GM12892 (cell line): ENCODE data around the gene TMEM218.

Experiments
- DNase-seq: peaks from one replicate; pipeline ENCODE4 v3.0.0; 2011; ENCODE audit not compliant: insufficient read length
- FAIRE-seq: peaks from 2 replicates; lab custom pipeline; 2011; peaks lifted over from hg19 to GRCh38; lab: Jason Lieb, UNC
- POLR2A ChIP-seq: IDR thresholded peaks from 2 replicates; pipeline ENCODE4 v1.6.1; 2011; ENCODE audit warnings: low read depth, low read length, control low read depth
- POLR2AphosphoS5 ChIP-seq: IDR thresholded peaks from 2 replicates; pipeline ENCODE4 v1.6.1; 2011; ENCODE audit warnings: low read depth, low read length, control low read depth
- TAF1 ChIP-seq: IDR thresholded peaks from 2 replicates; pipeline ENCODE4 v1.6.1; 2011; ENCODE audit warnings: low read depth, mild to moderate bottlenecking, control low read depth, low read length, borderline replicate concordance

Gene TMEM218

GRCh38 chr11:125084761-125085231 lies 26.6 kb downstream of the TMEM218 start:
- DNase-seq (no peak), FAIRE-seq (no peak)
- TF ChIP-seq POLR2AphosphoS5 (no peak), TAF1 (no peak), POLR2A (no peak)

- DNase-seq (no peak), FAIRE-seq (no peak)
- TF ChIP-seq POLR2AphosphoS5, result no peak
- no peak for TF ChIP-seq POLR2A
- no peak for TF ChIP-seq TAF1
Measured at GRCh38 chr11:125084057-125084416, 27.4 kb downstream of the TMEM218 start.

GRCh38 chr11:125083312-125084056 lies 27.9 kb downstream of the TMEM218 start:
- DNase-seq (no peak), FAIRE-seq (no peak)
- TF ChIP-seq TAF1 (no peak), POLR2AphosphoS5 (no peak), POLR2A (no peak)

- no peak for FAIRE-seq
- no peak for TF ChIP-seq POLR2AphosphoS5
- TF ChIP-seq TAF1, result no peak
- TF ChIP-seq POLR2A, result no peak
- DNase-seq, result no peak
Measured at GRCh38 chr11:125082611-125083311, 28.7 kb downstream of the TMEM218 start.

GRCh38 chr11:125082040-125082439 lies 29.4 kb downstream of the TMEM218 start:
- DNase-seq, result no peak
- TF ChIP-seq POLR2A, result no peak
- no peak for TF ChIP-seq POLR2AphosphoS5
- TF ChIP-seq TAF1, result no peak
- FAIRE-seq, result no peak

GRCh38 chr11:125081098-125081798 lies 30.2 kb downstream of the TMEM218 start:
- no peak for FAIRE-seq
- no peak for DNase-seq
- TF ChIP-seq POLR2A, result no peak
- TF ChIP-seq TAF1, result no peak
- TF ChIP-seq POLR2AphosphoS5, result no peak

GRCh38 chr11:125080531-125080911 lies 30.9 kb downstream of the TMEM218 start:
- FAIRE-seq (no peak), DNase-seq (no peak)
- no peak for TF ChIP-seq TAF1
- no peak for TF ChIP-seq POLR2AphosphoS5
- no peak for TF ChIP-seq POLR2A

GRCh38 chr11:125079878-125080530 lies 31.4 kb downstream of the TMEM218 start:
- DNase-seq, result no peak
- no peak for FAIRE-seq
- TF ChIP-seq POLR2A (no peak), TAF1 (no peak), POLR2AphosphoS5 (no peak)

- DNase-seq (no peak), FAIRE-seq (no peak)
- TF ChIP-seq POLR2A (no peak), POLR2AphosphoS5 (no peak), TAF1 (no peak)
Measured at GRCh38 chr11:125079151-125079877, 32.1 kb downstream of the TMEM218 start.

GRCh38 chr11:125078516-125079140 lies 32.8 kb downstream of the TMEM218 start:
- no peak for DNase-seq
- TF ChIP-seq POLR2AphosphoS5 (no peak), TAF1 (no peak), POLR2A (no peak)
- no peak for FAIRE-seq
